ENCODE data around the gene CENPM.

The CENPM gene

GRCh38 chr22:41939981-41940831 lies 6.7 kb downstream of the CENPM start:
- no peak overlapping the region for H2AFZ ChIP-seq (ENCODE audit: low read depth, low read length)
- peaks cover 18% of the 10 kb centered on the region for H3K4me1 ChIP-seq (ENCODE audit: control insufficient read depth, insufficient read depth, low read depth, low read length)
- H3K4me3 ChIP-seq (ENCODE audit: insufficient read depth in 1 of 2, low read depth in 1 of 2, low read length in 2 of 2), result no peak overlapping the region
- H3K14ac ChIP-seq (ENCODE audit: low read length in 2 of 2), result no peak overlapping the region
- peaks cover 8% of the 10 kb centered on the region for H3K79me1 ChIP-seq (replicated peaks; ENCODE audit: low read length, poor library complexity, severe bottlenecking)
- peak; percentile 29 for DNase-seq
- no peak overlapping the region for H2AK5ac ChIP-seq (ENCODE audit: low read length, severe bottlenecking)
- peak overlapping the region in 1 of 2 experiments; percentile 0 for H3K4ac ChIP-seq (ENCODE audit: low read depth in 1 of 2, low read length in 2 of 2)
- H3K27ac ChIP-seq (ENCODE audit: low read length, poor library complexity, severe bottlenecking), result peak overlapping the region; percentile 26
- H3K36me3 ChIP-seq (ENCODE audit: control insufficient read depth in 1 of 2, insufficient read depth in 2 of 2, low read depth in 1 of 2, low read length in 2 of 2), result peaks cover 0 to 12% of the 10 kb centered on the region in 2 experiments
- H3K27me3 ChIP-seq (ENCODE audit: control insufficient read depth in 1 of 2, insufficient read depth in 1 of 2, low read length in 2 of 2), result no peaks in the 10 kb centered on the region
- H2BK12ac ChIP-seq (ENCODE audit: low read length in 2 of 2), result peak overlapping the region; percentile 50 to 75
- H4K8ac ChIP-seq (ENCODE audit: low read length), result peak overlapping the region; percentile 55
- no peak overlapping the region for H3K4me2 ChIP-seq (ENCODE audit: low read length, poor library complexity, severe bottlenecking)
- no peak overlapping the region for H2BK15ac ChIP-seq (ENCODE audit: low read depth, poor library complexity, severe bottlenecking)
- no peak overlapping the region for H2BK5ac ChIP-seq (ENCODE audit: low read depth, low read length, poor library complexity, severe bottlenecking)
- no peaks in the 10 kb centered on the region for H3K9me3 ChIP-seq (ENCODE audit: control insufficient read depth, low read length)
- H3K9ac ChIP-seq (ENCODE audit: low read length), result no peak overlapping the region
- 95% methylated on average over 12 of the region's 13 CpGs for WGBS
- H3K18ac ChIP-seq (ENCODE audit: low read depth in 1 of 2, low read length in 2 of 2), result peak overlapping the region; percentile 52 to 58
- peak overlapping the region; percentile 15 for H2BK120ac ChIP-seq (ENCODE audit: low read depth, low read length)
- no peak overlapping the region for H3K23ac ChIP-seq (ENCODE audit: low read length in 2 of 2)
- peak overlapping the region; percentile 52 for H4K91ac ChIP-seq (ENCODE audit: low read length)

- H3K4me2 ChIP-seq (ENCODE audit: low read length, poor library complexity, severe bottlenecking), result no peak overlapping the region
- H3K27me3 ChIP-seq (ENCODE audit: control insufficient read depth in 1 of 2, insufficient read depth in 1 of 2, low read length in 2 of 2), result no peaks in the 10 kb centered on the region
- H3K9ac ChIP-seq (ENCODE audit: low read length), result no peak overlapping the region
- no peak overlapping the region for H4K8ac ChIP-seq (ENCODE audit: low read length)
- DNase-seq, result no peak
- no peak overlapping the region for H3K23ac ChIP-seq (ENCODE audit: low read length in 2 of 2)
- peaks cover 8% of the 10 kb centered on the region for H3K79me1 ChIP-seq (replicated peaks; ENCODE audit: low read length, poor library complexity, severe bottlenecking)
- H3K14ac ChIP-seq (ENCODE audit: low read length in 2 of 2), result no peak overlapping the region
- H3K27ac ChIP-seq (ENCODE audit: low read length, poor library complexity, severe bottlenecking), result no peak overlapping the region
- no peak overlapping the region for H3K18ac ChIP-seq (ENCODE audit: low read depth in 1 of 2, low read length in 2 of 2)
- H3K9me3 ChIP-seq (ENCODE audit: control insufficient read depth, low read length), result no peaks in the 10 kb centered on the region
- no peak overlapping the region for H3K4ac ChIP-seq (ENCODE audit: low read depth in 1 of 2, low read length in 2 of 2)
- no peak overlapping the region for H2AK5ac ChIP-seq (ENCODE audit: low read length, severe bottlenecking)
- no peak overlapping the region for H2BK5ac ChIP-seq (ENCODE audit: low read depth, low read length, poor library complexity, severe bottlenecking)
- H3K36me3 ChIP-seq (ENCODE audit: control insufficient read depth in 1 of 2, insufficient read depth in 2 of 2, low read depth in 1 of 2, low read length in 2 of 2), result peaks cover 0 to 8% of the 10 kb centered on the region in 2 experiments
- no peak overlapping the region for H3K4me3 ChIP-seq (ENCODE audit: insufficient read depth in 1 of 2, low read depth in 1 of 2, low read length in 2 of 2)
- H3K4me1 ChIP-seq (ENCODE audit: control insufficient read depth, insufficient read depth, low read depth, low read length), result peaks cover 16% of the 10 kb centered on the region
- no peak overlapping the region for H2BK120ac ChIP-seq (ENCODE audit: low read depth, low read length)
- 89% methylated on average over 1 of the region's 2 CpGs for WGBS
- no peak overlapping the region for H4K91ac ChIP-seq (ENCODE audit: low read length)
- no peak overlapping the region for H2BK12ac ChIP-seq (ENCODE audit: low read length in 2 of 2)
- H2AFZ ChIP-seq (ENCODE audit: low read depth, low read length), result no peak overlapping the region
- H2BK15ac ChIP-seq (ENCODE audit: low read depth, poor library complexity, severe bottlenecking), result peak overlapping the region; percentile 60
Observed at GRCh38 chr22:41936894-41937169, 10.1 kb downstream of the CENPM start.

GRCh38 chr22:41935509-41935908 lies 11.4 kb downstream of the CENPM start:
- H4K8ac ChIP-seq (ENCODE audit: low read length), result no peak overlapping the region
- H2AK5ac ChIP-seq (ENCODE audit: low read length, severe bottlenecking), result no peak overlapping the region
- no peak overlapping the region for H2BK15ac ChIP-seq (ENCODE audit: low read depth, poor library complexity, severe bottlenecking)
- H3K4ac ChIP-seq (ENCODE audit: low read depth in 1 of 2, low read length in 2 of 2), result peak overlapping the region in 1 of 2 experiments; percentile 13
- peaks cover 8% of the 10 kb centered on the region for H3K79me1 ChIP-seq (replicated peaks; ENCODE audit: low read length, poor library complexity, severe bottlenecking)
- H3K27ac ChIP-seq (ENCODE audit: low read length, poor library complexity, severe bottlenecking), result no peak overlapping the region
- H2BK5ac ChIP-seq (ENCODE audit: low read depth, low read length, poor library complexity, severe bottlenecking), result no peak overlapping the region
- no peak overlapping the region for H4K91ac ChIP-seq (ENCODE audit: low read length)
- H3K27me3 ChIP-seq (ENCODE audit: control insufficient read depth in 1 of 2, insufficient read depth in 1 of 2, low read length in 2 of 2), result no peaks in the 10 kb centered on the region
- H2BK12ac ChIP-seq (ENCODE audit: low read length in 2 of 2), result no peak overlapping the region
- H3K18ac ChIP-seq (ENCODE audit: low read depth in 1 of 2, low read length in 2 of 2), result no peak overlapping the region
- no peak overlapping the region for H3K9ac ChIP-seq (ENCODE audit: low read length)
- no peak overlapping the region for H2AFZ ChIP-seq (ENCODE audit: low read depth, low read length)
- H3K9me3 ChIP-seq (ENCODE audit: control insufficient read depth, low read length), result no peaks in the 10 kb centered on the region
- no peak overlapping the region for H2BK120ac ChIP-seq (ENCODE audit: low read depth, low read length)
- WGBS, result 94% methylated on average over 9 of the region's 9 CpGs
- H3K14ac ChIP-seq (ENCODE audit: low read length in 2 of 2), result no peak overlapping the region
- no peak overlapping the region for H3K23ac ChIP-seq (ENCODE audit: low read length in 2 of 2)
- H3K4me3 ChIP-seq (ENCODE audit: insufficient read depth in 1 of 2, low read depth in 1 of 2, low read length in 2 of 2), result no peak overlapping the region
- no peak for DNase-seq
- H3K36me3 ChIP-seq (ENCODE audit: control insufficient read depth in 1 of 2, insufficient read depth in 2 of 2, low read depth in 1 of 2, low read length in 2 of 2), result peaks cover 0 to 8% of the 10 kb centered on the region in 2 experiments
- H3K4me1 ChIP-seq (ENCODE audit: control insufficient read depth, insufficient read depth, low read depth, low read length), result peaks cover 11% of the 10 kb centered on the region
- H3K4me2 ChIP-seq (ENCODE audit: low read length, poor library complexity, severe bottlenecking), result no peak overlapping the region

GRCh38 chr22:41935015-41935351 lies 12.0 kb downstream of the CENPM start:
- no peak overlapping the region for H2AK5ac ChIP-seq (ENCODE audit: low read length, severe bottlenecking)
- peaks cover 6% of the 10 kb centered on the region for H3K79me1 ChIP-seq (replicated peaks; ENCODE audit: low read length, poor library complexity, severe bottlenecking)
- no peak overlapping the region for H3K14ac ChIP-seq (ENCODE audit: low read length in 2 of 2)
- no peaks in the 10 kb centered on the region for H3K9me3 ChIP-seq (ENCODE audit: control insufficient read depth, low read length)
- no peak overlapping the region for H2BK12ac ChIP-seq (ENCODE audit: low read length in 2 of 2)
- no peak overlapping the region for H3K4me3 ChIP-seq (ENCODE audit: insufficient read depth in 1 of 2, low read depth in 1 of 2, low read length in 2 of 2)
- no peak overlapping the region for H2AFZ ChIP-seq (ENCODE audit: low read depth, low read length)
- H3K18ac ChIP-seq (ENCODE audit: low read depth in 1 of 2, low read length in 2 of 2), result no peak overlapping the region
- no peaks in the 10 kb centered on the region for H3K27me3 ChIP-seq (ENCODE audit: control insufficient read depth in 1 of 2, insufficient read depth in 1 of 2, low read length in 2 of 2)
- H3K4me1 ChIP-seq (ENCODE audit: control insufficient read depth, insufficient read depth, low read depth, low read length), result peaks cover 9% of the 10 kb centered on the region
- no peak overlapping the region for H3K9ac ChIP-seq (ENCODE audit: low read length)
- H3K23ac ChIP-seq (ENCODE audit: low read length in 2 of 2), result no peak overlapping the region
- no peak for DNase-seq
- no peak overlapping the region for H3K27ac ChIP-seq (ENCODE audit: low read length, poor library complexity, severe bottlenecking)
- H3K36me3 ChIP-seq (ENCODE audit: control insufficient read depth in 1 of 2, insufficient read depth in 2 of 2, low read depth in 1 of 2, low read length in 2 of 2), result peaks cover 0 to 8% of the 10 kb centered on the region in 2 experiments
- no peak overlapping the region for H4K8ac ChIP-seq (ENCODE audit: low read length)
- no peak overlapping the region for H2BK120ac ChIP-seq (ENCODE audit: low read depth, low read length)
- H3K4ac ChIP-seq (ENCODE audit: low read depth in 1 of 2, low read length in 2 of 2), result no peak overlapping the region
- 93% methylated on average over 4 of the region's 4 CpGs for WGBS
- no peak overlapping the region for H4K91ac ChIP-seq (ENCODE audit: low read length)
- no peak overlapping the region for H2BK5ac ChIP-seq (ENCODE audit: low read depth, low read length, poor library complexity, severe bottlenecking)
- H2BK15ac ChIP-seq (ENCODE audit: low read depth, poor library complexity, severe bottlenecking), result no peak overlapping the region
- no peak overlapping the region for H3K4me2 ChIP-seq (ENCODE audit: low read length, poor library complexity, severe bottlenecking)

Data from mesenchymal stem cell (in vitro differentiated cells and primary cell).